Measurements from ENCODE around the gene ADK. TPM values are rescaled to one million over a fixed set of nuclear protein-coding genes. Genes with fewer than 3 reads are reported as not detected.
"Not testable (repeated sequence)": the region's sequence is repeated elsewhere in the genome, so short reads cannot be mapped to it uniquely, and the experiment has no call there.

The ADK gene
- total RNA-seq, 1 experiment from 2014 or later, result 26.5 TPM

GRCh38 chr10:74332398-74332797 is 181.4 kb downstream of the ADK start:
- no peak for DNase-seq

GRCh38 chr10:74333174-74333573 is 182.2 kb downstream of the ADK start:
- no peaks in the 10 kb centered on the region for H3K27me3 ChIP-seq
- H3K36me3 ChIP-seq, result peaks cover 2% of the 10 kb centered on the region; the same call in 1 of the 2 replicates
- no peaks in the 10 kb centered on the region for H3K9me3 ChIP-seq
- no peak for DNase-seq
- H3K4me3 ChIP-seq, result no peak overlapping the region

More at GRCh38 chr10:74332398-74332797, 181.4 kb downstream of the ADK start:
- no peak overlapping the region for H3K4me3 ChIP-seq
- H3K36me3 ChIP-seq, result peaks cover 2% of the 10 kb centered on the region; the same call in 1 of the 2 replicates
- no peaks in the 10 kb centered on the region for H3K27me3 ChIP-seq
- H3K9me3 ChIP-seq, result no peaks in the 10 kb centered on the region

- Histone ChIP-seq H3K4me3 (no peak overlapping the region), H3K9me3 (no peaks in the 10 kb centered on the region), H3K36me3 (peaks cover 2% of the 10 kb centered on the region; the same call in 1 of the 2 replicates), H3K27me3 (no peaks in the 10 kb centered on the region)
- DNase-seq, result no peak
Measured at GRCh38 chr10:74334221-74334620, 183.2 kb downstream of the ADK start.

GRCh38 chr10:74335501-74335900 is 184.5 kb downstream of the ADK start:
- no peaks in the 10 kb centered on the region for H3K27me3 ChIP-seq
- no peak for DNase-seq
- no peaks in the 10 kb centered on the region; the same call in 1 of the 2 replicates for H3K36me3 ChIP-seq
- no peaks in the 10 kb centered on the region for H3K9me3 ChIP-seq
- H3K4me3 ChIP-seq, result no peak overlapping the region

GRCh38 chr10:74337330-74338016 is 186.5 kb downstream of the ADK start:
- H3K4me3 ChIP-seq, result no peak overlapping the region
- no peaks in the 10 kb centered on the region for H3K27me3 ChIP-seq
- no peaks in the 10 kb centered on the region; the same call in 1 of the 2 replicates for H3K36me3 ChIP-seq
- no peaks in the 10 kb centered on the region for H3K9me3 ChIP-seq
- no peak for DNase-seq

- no peaks in the 10 kb centered on the region for H3K27me3 ChIP-seq
- no peak for DNase-seq
- H3K36me3 ChIP-seq, result no peaks in the 10 kb centered on the region; the same call in 1 of the 2 replicates
- H3K9me3 ChIP-seq, result peaks cover 10% of the 10 kb centered on the region
- no peak overlapping the region for H3K4me3 ChIP-seq
Measured at GRCh38 chr10:74342991-74343390, 192.0 kb downstream of the ADK start.

GRCh38 chr10:74343804-74344203 is 192.8 kb downstream of the ADK start:
- H3K36me3 ChIP-seq, result no peaks in the 10 kb centered on the region; the same call in 1 of the 2 replicates
- DNase-seq, result no peak
- peaks cover 10% of the 10 kb centered on the region for H3K9me3 ChIP-seq
- H3K27me3 ChIP-seq, result no peaks in the 10 kb centered on the region
- H3K4me3 ChIP-seq, result no peak overlapping the region

- Histone ChIP-seq H3K9me3 (peaks cover 10% of the 10 kb centered on the region), H3K36me3 (no peaks in the 10 kb centered on the region; the same call in 1 of the 2 replicates), H3K4me3 (no peak overlapping the region), H3K27me3 (no peaks in the 10 kb centered on the region)
- DNase-seq, result no peak
Measured at GRCh38 chr10:74344306-74344705, 193.3 kb downstream of the ADK start.

- Histone ChIP-seq H3K4me3 (no peak overlapping the region), H3K36me3 (no peaks in the 10 kb centered on the region), H3K27me3 (no peaks in the 10 kb centered on the region), H3K9me3 (peaks cover 10% of the 10 kb centered on the region)
- DNase-seq, result no peak
Measured at GRCh38 chr10:74347522-74347921, 196.5 kb downstream of the ADK start.

- not testable (repeated sequence) for H3K9me3 ChIP-seq, H3K36me3 ChIP-seq, H3K27me3 ChIP-seq, DNase-seq, H3K4me3 ChIP-seq
Measured at GRCh38 chr10:74353021-74353420, 202.0 kb downstream of the ADK start.

- H3K36me3 ChIP-seq, result no peaks in the 10 kb centered on the region
- H3K9me3 ChIP-seq, result peaks cover 14% of the 10 kb centered on the region
- H3K27me3 ChIP-seq, result no peaks in the 10 kb centered on the region
- DNase-seq, result no peak
- H3K4me3 ChIP-seq, result no peak overlapping the region
Measured at GRCh38 chr10:74361678-74362077, 210.7 kb downstream of the ADK start.

GRCh38 chr10:74363727-74364126 is 212.7 kb downstream of the ADK start:
- DNase-seq, result no peak
- no peaks in the 10 kb centered on the region for H3K36me3 ChIP-seq

GRCh38 chr10:74365109-74365508 is 214.1 kb downstream of the ADK start:
- H3K4me3 ChIP-seq, result no peak overlapping the region
- DNase-seq, result no peak

More at GRCh38 chr10:74363727-74364126, 212.7 kb downstream of the ADK start:
- Histone ChIP-seq H3K4me3 (no peak overlapping the region), H3K27me3 (no peaks in the 10 kb centered on the region), H3K9me3 (peaks cover 14% of the 10 kb centered on the region)

GRCh38 chr10:74371696-74372095 is 220.7 kb downstream of the ADK start:
- H3K27me3 ChIP-seq, result no peaks in the 10 kb centered on the region
- peak; percentile 60 for DNase-seq
- H3K4me3 ChIP-seq, result no peak overlapping the region
- H3K36me3 ChIP-seq, result no peaks in the 10 kb centered on the region; the same call in 1 of the 2 replicates
- no peaks in the 10 kb centered on the region for H3K9me3 ChIP-seq

More at GRCh38 chr10:74365109-74365508, 214.1 kb downstream of the ADK start:
- H3K9me3 ChIP-seq, result peaks cover 14% of the 10 kb centered on the region
- no peaks in the 10 kb centered on the region for H3K36me3 ChIP-seq
- H3K27me3 ChIP-seq, result no peaks in the 10 kb centered on the region

- Histone ChIP-seq H3K36me3 (no peaks in the 10 kb centered on the region; the same call in 1 of the 2 replicates), H3K9me3 (no peaks in the 10 kb centered on the region), H3K27me3 (no peaks in the 10 kb centered on the region), H3K4me3 (no peak overlapping the region)
- DNase-seq, result no peak
Measured at GRCh38 chr10:74373059-74373458, 222.0 kb downstream of the ADK start.

GRCh38 chr10:74377476-74377875 is 226.5 kb downstream of the ADK start:
- H3K9me3 ChIP-seq, result no peaks in the 10 kb centered on the region
- DNase-seq, result no peak
- H3K4me3 ChIP-seq, result no peak overlapping the region
- H3K27me3 ChIP-seq, result no peaks in the 10 kb centered on the region
- H3K36me3 ChIP-seq, result no peaks in the 10 kb centered on the region

GRCh38 chr10:74379474-74379873 is 228.5 kb downstream of the ADK start:
- Histone ChIP-seq H3K4me3 (no peak overlapping the region), H3K9me3 (no peaks in the 10 kb centered on the region), H3K27me3 (no peaks in the 10 kb centered on the region), H3K36me3 (no peaks in the 10 kb centered on the region)
- DNase-seq, result no peak

- no peaks in the 10 kb centered on the region for H3K27me3 ChIP-seq
- no peaks in the 10 kb centered on the region for H3K9me3 ChIP-seq
- no peaks in the 10 kb centered on the region for H3K36me3 ChIP-seq
- H3K4me3 ChIP-seq, result no peak overlapping the region
- DNase-seq, result no peak
Measured at GRCh38 chr10:74380795-74381194, 229.8 kb downstream of the ADK start.

All from MG63 (cell line).